Adrenal gland (tissue), 5 donors: ENCODE data around the gene FGD5.

ENCODE experiments used
- POLR2A ChIP-seq, 2 donors: fragments of 450-650 bp; IDR thresholded peaks; one replicate each; pipeline ENCODE4 v1.6.1; 2017; ENCODE audit warnings: antibody characterized with exemption in 2 of 2, mild to moderate bottlenecking in 2 of 2, moderate library complexity in 1 of 2
- TF ChIP-seq, protein P1 (sequence below), 6 experiments: fragments of 450-650 bp in 4 of 6; fragments of 200-600 bp in 2 of 6; sonication (generic) in 1 of 6; IDR thresholded peaks; 1 replicate in 5 of 6; 2 replicates in 1 of 6; pipeline versions ENCODE4 v1.5.1 to v1.8.0; 2016 to 2021; ENCODE audit warnings: antibody characterized with exemption in 6 of 6, mild to moderate bottlenecking in 2 of 6, moderate library complexity in 1 of 6
- donor health status: DM: no; HTN: no; CAD: no.

GRCh38 chr3:14839236-14839635 lies 20.5 kb downstream of the FGD5 start:
- TF ChIP-seq, protein P1, sequence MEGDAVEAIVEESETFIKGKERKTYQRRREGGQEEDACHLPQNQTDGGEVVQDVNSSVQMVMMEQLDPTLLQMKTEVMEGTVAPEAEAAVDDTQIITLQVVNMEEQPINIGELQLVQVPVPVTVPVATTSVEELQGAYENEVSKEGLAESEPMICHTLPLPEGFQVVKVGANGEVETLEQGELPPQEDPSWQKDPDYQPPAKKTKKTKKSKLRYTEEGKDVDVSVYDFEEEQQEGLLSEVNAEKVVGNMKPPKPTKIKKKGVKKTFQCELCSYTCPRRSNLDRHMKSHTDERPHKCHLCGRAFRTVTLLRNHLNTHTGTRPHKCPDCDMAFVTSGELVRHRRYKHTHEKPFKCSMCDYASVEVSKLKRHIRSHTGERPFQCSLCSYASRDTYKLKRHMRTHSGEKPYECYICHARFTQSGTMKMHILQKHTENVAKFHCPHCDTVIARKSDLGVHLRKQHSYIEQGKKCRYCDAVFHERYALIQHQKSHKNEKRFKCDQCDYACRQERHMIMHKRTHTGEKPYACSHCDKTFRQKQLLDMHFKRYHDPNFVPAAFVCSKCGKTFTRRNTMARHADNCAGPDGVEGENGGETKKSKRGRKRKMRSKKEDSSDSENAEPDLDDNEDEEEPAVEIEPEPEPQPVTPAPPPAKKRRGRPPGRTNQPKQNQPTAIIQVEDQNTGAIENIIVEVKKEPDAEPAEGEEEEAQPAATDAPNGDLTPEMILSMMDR (IDR thresholded peaks at IDR 0.05), result no peak
- TF ChIP-seq POLR2A (IDR thresholded peaks at IDR 0.05), result no peak
